GM20000 (cell line): ENCODE results near the gene JPH4.

Source experiments
- DNase-seq: peaks from one replicate; pipeline ENCODE4 v3.0.0; 2012; ENCODE audit warnings: low spot score
- TF ChIP-seq, protein P1 (sequence below): IDR thresholded peaks from 2 replicates; pipeline ENCODE4 v1.5.1; 2012; ENCODE audit warnings: mild to moderate bottlenecking, control low read depth; ENCODE audit errors: extremely low read depth, missing control alignments

Gene JPH4

DNA sequence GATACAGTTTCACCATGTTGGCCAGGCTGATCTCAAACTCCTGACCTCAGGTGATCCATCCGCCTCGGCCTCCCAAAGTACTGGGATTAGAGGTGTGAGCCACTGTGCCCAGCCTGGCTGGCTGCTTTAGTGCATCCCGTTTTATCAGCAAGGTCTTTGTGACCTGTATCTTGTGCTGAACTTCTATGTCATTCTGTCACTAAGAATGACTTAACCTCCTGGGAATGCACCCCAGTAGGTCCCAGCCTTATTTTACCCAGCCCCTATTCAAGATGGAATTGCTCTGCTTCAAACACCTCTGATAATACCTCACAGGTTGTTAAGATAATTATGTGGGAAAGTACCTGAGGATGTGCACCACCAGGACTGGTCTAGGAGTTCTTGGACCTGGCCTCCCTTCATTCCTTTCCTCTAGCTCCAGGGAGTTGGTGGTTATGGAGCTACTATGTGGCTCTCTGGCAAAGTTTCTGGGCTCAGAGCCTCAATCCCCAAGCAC, 26.1 kb upstream of the JPH4 start:
- DNase-seq: no peak
- TF ChIP-seq, protein P1, sequence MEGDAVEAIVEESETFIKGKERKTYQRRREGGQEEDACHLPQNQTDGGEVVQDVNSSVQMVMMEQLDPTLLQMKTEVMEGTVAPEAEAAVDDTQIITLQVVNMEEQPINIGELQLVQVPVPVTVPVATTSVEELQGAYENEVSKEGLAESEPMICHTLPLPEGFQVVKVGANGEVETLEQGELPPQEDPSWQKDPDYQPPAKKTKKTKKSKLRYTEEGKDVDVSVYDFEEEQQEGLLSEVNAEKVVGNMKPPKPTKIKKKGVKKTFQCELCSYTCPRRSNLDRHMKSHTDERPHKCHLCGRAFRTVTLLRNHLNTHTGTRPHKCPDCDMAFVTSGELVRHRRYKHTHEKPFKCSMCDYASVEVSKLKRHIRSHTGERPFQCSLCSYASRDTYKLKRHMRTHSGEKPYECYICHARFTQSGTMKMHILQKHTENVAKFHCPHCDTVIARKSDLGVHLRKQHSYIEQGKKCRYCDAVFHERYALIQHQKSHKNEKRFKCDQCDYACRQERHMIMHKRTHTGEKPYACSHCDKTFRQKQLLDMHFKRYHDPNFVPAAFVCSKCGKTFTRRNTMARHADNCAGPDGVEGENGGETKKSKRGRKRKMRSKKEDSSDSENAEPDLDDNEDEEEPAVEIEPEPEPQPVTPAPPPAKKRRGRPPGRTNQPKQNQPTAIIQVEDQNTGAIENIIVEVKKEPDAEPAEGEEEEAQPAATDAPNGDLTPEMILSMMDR: no peak

DNA sequence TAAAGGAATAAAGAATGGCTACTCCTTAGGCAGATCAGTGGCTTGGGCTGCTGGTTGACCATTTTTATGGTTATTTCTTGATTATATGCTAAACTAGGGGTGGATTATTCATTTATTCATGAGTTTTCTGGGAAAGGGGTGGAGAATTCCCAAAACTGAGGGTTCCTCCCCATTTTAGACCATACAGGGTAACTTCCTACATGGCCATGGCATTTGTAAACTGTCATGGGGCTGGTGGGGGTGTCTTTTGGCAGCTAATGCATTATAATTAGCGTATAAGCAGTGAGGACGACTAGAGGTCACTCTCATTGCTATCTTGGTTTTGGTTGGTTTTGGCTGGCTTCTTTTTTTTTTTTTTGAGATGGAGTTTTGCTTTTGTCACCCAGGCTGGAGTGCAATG, 25.6 kb upstream of the JPH4 start:
- DNase-seq: no peak
- TF ChIP-seq, protein P1: no peak

DNA sequence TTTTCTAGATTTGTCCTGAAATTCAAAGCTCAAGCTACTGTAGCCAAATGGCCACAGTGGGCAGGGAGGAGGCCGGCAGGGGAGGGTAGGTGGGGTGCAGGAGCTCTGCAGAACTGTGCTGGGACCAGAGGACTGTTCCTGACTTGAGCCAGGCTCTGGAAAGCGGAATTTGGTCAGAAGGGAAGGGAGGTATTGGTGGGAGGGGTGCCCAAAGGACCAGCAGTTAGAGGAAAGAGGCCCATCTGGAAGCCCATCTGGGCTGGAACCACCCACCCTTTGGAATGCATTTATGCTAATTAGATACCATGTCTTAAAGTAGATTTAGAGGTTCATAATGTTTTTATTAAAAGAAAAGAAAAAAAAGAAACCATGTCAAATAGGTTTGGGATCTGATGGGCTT, 24.5 kb upstream of the JPH4 start:
- TF ChIP-seq, protein P1: no peak
- no peak for DNase-seq

DNA sequence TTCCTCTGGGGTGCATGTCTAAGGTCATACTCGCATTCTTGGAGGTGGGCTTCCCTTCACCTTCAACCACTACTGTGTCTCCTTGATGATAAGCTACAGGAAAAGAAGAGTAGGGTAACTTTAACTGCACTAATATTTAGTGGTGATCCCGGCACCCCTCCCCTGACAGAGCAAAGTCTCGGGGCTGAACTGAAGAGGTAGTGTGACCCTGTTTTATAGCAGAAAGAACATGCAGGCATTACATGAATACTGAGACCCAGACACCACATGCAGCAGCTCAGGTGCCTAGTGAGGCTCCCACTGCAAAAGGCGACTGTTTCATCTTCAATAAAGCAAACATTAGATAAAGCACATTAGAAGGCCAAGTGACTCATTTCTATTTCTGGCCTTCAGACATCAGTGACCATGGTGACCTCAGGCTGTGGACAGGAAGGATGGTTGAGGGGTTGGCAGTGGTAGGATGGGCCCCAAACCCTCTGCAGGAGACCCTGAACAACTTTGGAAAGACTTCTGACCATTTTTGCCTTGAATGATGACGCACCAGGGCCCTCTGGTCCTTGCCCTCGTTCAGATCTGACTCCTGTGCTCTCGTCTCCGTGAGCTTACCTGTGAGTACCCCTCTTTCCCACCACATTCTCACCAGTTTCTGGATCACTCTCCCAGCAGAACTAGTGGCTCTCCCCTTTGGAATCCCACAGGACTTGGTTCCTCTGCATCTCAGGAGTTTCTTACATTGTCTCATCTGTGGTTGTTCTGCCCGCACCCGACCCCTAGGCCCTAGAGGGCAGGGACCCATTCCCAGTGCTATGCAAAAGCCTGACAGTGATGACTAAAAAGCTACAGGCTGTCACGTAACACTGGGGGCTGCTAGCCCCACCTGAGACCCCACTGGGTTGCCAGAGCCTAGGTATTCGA, 23.8 kb upstream of the JPH4 start:
- TF ChIP-seq, protein P1: no peak
- no peak for DNase-seq

DNA sequence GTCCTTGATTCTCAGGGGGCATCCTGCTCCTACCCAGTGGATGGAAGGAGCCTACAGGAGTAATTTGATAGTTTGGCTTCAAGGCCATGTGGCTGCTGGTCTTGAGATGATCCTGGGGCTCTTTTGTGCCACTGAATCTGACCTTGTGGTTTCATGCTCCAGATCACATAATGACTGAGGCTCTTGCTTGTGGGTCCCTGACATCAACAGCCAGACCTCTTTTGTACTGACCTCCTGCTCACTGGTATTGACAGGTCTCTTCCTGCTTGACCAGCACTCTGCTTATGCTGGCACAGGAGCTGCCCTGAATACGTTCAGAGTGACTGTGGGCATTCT, 23.2 kb upstream of the JPH4 start:
- TF ChIP-seq, protein P1: no peak

DNA sequence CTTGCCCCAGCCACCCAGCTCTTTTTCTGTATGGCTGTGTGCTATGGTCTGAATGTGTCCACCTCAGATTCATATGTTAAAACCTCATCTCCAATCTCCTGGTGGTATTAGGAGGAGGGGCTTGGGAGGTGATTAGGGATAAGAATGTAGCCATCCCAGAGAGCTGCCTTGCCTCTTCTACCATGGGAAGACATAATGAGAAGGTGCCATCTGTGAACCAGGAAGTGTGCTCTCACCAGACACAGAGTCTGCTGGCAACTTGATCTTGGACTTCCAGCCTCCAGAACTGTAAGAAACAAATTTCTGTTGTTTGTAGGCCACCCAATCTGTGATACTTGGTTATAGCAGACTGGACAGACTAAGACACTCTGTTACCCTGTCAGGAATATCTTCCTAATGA, 22.8 kb upstream of the JPH4 start:
- DNase-seq: no peak
- TF ChIP-seq, protein P1: no peak

More for the DNA sequence above, 23.2 kb upstream of the JPH4 start:
- DNase-seq: no peak

DNA sequence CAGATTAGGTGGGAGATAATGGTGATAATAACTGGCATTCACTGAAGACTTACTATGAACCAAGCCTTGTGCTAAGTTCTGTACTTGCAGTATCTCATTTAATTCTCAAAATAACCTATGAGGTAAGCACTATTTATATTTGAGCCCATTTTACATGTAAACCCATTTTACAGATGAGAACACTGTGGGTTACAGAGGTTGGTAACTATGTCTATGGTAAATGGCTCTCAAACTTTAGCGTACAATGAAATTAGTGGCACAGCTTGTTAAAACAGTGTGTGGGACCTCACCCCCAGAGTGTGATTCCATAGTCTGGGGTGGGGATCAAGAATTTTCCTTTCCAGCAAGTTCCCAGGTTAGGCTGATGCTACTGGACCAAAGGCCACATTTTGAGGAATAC, 22.2 kb upstream of the JPH4 start:
- DNase-seq: no peak
- TF ChIP-seq, protein P1: no peak
